Fibroblast of skin of right quadriceps (primary cell): ENCODE data around the gene CRLF1.

Source experiments
- DNase-seq: peaks from one replicate; pipeline ENCODE4 v3.0.0-alpha.2; 2013

The CRLF1 gene

DNA sequence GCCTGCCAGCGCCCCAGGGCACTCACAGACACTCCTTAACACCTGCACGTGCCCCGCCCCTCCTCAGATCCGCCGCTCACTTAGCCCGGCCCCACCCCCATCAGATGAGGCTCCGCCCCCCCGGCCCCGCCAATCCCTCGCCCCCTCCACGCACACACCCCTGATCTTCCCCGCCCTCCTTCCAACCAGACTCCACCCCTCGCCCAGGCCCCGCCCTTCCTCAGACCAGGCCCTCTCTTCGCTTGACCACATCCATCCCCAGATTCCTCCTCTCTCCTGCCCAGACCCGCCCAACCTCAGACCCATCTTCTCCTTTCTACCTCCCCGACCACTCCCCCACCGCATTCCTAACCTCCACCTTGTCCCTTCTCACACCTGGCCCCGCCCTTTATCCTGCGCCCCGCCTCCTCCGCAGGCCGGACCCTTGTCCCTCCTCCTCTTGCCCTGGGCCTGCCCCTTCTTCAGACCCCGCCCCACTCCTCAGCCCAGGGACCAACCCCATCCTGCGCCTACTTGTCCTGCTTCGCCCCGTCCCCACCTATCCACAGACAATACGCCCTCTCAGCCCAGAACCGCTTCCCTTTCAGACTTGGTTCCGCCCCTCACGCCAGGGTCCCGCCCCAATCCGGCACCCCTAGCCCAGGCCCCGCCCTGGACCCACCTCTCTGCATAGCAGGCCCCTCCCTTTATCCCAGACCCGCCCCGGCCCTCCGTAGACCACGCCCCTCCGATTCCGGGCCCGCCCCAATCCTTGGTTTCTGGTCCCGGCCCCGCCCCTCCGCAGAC lies 29.8 kb upstream of the CRLF1 start:
- peak; percentile 95 for DNase-seq

DNA sequence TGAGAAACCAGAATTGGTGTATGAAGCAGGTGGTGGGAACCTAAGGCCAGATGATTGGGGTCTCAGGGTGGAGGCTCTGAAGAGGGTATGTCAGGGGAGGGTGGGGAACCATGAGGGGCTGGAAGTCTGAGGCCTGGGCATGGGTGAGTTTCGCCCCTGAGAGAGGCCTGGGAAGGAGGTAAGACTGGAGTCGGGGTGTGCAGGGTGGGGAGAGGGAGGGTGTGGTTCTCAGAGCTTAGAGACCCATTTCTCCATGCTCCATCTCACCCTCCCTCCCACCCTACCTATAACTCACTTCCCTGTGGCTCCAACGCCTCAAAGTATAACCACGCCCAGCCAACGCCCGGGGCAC lies 29.2 kb upstream of the CRLF1 start:
- no peak for DNase-seq

- DNase-seq, result no peak
Observed at GRCh38 chr19:18634612-18635297, 28.2 kb upstream of the CRLF1 start.

GRCh38 chr19:18633321-18633720 lies 26.7 kb upstream of the CRLF1 start:
- DNase-seq, result no peak

DNA sequence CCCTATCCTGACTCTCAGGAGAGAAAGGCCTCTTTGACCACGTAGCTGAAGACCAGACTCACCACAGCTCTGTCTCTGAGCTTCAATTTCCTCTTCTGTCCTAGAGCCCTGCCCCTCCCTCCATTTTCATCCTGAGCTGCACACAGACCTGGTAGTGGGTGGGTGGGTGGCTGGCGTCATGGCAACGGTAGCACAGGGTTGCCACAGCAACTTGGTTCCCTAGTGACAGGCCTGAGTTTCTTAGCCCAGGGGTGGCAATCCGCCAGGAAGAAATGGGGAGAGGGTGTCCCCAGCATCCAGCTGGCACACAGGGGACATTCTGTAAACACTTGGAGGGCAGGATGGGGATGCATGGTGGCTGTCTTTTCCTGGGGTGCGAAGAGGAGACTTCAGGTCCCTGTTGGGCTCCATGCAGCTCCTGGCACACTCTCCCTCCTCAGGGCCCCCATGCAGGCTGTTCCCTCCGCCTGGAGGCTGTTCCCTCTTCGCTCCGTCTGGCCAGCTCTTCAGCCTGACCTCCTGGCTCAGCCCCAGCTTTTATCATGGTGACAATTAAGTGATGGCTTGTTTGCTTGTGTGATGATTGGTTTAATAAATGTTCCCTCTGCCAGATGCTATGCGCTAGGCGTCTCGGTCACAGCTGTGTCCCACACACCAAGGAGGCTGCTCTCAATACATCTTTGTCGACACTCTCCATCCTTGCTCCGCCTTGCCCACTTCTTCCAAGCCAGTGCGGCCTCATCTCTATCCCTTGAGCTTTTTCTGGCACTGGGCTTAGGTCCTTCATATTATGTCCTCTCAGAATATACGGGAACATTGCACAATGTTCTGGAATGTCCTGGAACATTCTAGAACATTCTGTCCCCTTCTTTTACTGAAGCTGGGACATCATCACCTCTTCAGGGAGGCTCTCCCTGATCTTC lies 22.8 kb upstream of the CRLF1 start:
- no peak for DNase-seq

DNA sequence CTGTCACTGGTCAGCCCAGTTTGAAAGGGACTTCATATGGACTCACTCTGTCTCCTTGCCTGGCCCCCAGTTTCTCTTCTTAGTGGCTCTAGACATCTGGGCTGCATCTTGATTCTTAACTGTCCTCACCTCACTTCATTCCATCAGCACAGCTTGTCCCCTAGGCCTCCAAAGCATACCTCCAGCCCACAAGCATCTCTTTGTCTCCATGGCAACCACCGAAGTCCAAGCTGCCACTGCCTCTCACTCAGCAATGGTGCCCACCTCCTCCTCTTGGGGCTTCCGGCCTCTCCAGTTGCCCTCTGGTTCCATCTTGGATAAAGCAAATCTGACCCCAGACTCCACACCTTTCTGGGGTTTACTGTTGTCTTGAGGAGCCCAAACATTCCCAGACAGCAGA lies 20.3 kb upstream of the CRLF1 start:
- no peak for DNase-seq

GRCh38 chr19:18620902-18621301 lies 14.3 kb upstream of the CRLF1 start:
- DNase-seq, result no peak

- DNase-seq, result no peak
Observed at GRCh38 chr19:18620311-18620710, 13.7 kb upstream of the CRLF1 start.

DNA sequence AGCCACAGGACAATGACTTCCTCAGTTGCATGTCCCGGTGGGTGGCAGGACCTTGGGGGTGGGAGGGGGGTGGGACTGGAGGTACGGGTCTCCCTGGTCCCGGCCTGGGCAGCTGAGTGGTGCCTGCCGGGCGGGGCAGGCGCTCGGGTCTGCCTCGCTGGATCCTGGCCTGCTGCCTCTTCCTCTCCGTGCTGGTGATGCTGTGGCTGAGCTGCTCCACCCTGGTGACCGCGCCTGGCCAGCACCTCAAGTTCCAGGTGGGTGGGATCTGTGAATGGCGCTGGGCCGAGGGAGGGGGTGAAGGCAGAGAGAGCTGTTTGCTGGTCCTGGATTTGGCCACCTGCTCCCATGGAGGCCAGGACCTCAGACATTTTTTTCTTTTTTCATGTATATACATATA lies 11.6 kb upstream of the CRLF1 start:
- DNase-seq, result no peak

DNA sequence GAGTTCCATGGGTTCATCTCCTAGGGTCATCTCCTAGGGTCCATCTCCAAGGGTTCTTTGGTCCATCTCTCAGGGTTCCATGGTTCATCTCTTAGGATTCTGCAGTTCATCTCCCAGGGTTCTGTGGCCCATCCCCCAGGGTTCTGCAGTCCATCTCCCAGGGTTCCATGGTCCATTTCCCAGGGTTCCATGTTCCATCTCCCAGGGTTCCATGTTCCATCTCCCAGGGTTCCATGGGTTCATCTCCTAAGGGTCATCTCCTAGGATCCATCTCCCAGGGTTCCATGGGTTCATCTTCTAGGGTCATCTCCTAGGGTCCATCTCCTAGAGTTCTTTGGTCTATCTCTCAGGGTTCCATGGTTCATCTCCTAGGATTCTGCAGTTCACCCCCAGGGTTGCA lies 11.0 kb upstream of the CRLF1 start:
- no peak for DNase-seq

GRCh38 chr19:18616023-18616422 lies 9.4 kb upstream of the CRLF1 start:
- no peak for DNase-seq

DNA sequence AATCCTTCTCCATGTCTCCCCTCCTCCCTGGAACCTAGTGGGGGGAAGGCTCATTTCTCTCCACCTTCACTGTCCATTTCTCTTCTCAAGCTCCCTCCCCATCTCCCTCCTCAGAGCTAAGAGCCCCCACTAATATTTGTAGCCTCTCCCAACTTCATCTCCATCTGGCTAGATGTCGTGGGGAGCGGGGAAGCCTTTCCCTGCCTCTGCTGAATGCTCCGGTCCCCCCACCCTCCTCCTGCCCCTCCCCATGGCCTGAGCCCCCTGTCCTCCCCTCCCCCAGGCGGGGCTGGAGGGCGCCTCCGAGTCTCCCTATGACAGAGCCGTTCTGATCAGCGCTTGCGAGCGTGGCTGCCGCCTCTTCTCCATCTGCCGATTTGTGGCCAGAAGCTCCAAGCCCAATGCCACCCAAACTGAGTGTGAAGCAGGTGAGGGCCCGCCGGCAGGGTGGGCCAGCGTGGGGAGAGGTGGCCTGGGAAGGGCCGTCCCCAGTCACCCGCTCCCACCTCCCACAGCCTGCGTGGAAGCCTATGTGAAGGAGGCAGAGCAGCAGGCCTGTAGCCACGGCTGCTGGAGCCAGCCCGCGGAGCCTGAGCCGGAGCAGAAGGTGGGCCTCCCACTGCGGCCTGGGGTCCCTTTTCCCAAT lies 7.1 kb upstream of the CRLF1 start:
- DNase-seq, result no peak

DNA sequence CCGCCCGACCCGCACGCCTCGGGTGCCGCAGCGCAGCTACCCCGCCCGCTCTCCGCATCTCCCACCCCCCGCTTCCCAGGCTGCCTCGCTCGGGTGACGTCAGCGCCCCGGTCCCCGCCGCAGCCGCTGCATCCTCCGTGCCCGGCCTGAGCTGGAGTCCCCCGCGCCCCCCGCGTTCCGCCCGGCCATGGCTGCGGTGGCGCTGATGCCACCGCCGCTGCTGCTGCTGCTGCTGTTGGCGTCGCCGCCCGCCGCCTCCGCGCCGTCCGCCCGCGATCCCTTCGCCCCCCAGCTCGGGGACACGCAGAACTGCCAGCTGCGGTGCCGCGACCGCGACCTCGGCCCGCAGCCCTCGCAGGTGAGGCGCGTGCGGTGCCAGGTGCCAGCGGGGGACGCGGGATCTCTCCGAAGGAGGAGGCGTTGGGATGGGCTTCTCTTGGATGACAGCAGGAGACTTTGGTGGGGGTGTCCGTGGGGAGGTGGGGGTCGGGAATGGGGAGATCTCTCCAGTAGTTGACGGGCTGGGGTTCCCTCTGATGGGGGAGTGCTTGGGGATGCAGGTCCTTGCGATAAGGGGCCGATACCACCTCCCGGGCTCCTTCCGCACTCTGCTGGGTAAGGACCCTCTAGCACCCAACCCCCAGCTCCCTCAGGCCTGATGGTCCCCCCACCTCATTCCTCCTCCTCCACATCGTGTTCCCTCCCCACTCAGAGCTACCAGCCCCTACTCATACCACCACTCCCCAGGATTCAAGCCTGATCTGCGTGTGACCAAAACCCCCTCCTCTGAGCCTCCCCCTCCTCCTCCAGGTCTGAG lies 6.4 kb upstream of the CRLF1 start, which contains the start of gene TMEM59L:
Gene TMEM59L, plus strand, starts transcription at position 99 of the 817 bp plus-strand sequence. Its CDS starts 89 bp downstream, at position 188.
- DNase-seq, result no peak

- no peak for DNase-seq
Observed at GRCh38 chr19:18612051-18612771, 5.6 kb upstream of the CRLF1 start.

- DNase-seq, result no peak
Observed at GRCh38 chr19:18611327-18612050, 4.9 kb upstream of the CRLF1 start.

DNA sequence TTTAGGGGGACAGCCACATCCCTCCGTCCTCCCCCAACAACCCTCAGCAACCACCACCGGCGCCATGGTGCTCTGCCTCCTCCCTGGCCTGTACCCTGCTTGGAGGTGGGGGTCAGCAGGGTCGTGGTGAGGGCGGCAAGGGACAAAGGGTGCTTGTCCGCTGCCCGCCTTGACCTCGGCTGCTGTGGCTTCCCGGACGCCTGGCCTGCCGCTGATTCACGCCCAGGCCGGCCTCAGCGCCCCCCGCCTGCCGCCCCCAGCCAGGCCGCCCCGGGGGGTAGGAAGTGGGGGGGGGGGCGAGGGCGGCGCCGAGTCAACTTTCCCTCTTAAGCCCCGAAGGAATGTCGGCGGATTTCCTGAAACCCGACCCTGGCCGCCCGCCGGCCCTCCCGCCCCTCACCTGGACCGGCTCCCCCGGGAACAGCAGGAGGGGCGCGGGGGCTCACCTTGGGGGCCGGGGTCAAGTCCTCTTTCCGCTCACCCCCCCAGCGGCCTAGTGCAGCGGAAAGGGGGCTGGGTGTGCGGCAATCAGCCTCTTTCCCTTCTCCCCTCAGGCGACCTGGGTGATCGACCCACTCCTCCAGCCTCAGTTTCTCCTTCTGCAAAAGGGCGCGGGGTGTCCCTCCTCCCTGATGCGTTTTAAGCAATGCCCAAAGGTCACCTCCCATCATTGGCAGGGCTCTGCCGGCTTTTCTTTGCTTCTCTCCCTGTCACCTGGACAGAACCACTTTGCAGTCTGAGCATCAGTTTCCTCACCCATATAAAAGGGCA lies 4.1 kb upstream of the CRLF1 start:
- DNase-seq, result no peak

- DNase-seq, result no peak
Observed at GRCh38 chr19:18610245-18610555, 3.6 kb upstream of the CRLF1 start.

DNA sequence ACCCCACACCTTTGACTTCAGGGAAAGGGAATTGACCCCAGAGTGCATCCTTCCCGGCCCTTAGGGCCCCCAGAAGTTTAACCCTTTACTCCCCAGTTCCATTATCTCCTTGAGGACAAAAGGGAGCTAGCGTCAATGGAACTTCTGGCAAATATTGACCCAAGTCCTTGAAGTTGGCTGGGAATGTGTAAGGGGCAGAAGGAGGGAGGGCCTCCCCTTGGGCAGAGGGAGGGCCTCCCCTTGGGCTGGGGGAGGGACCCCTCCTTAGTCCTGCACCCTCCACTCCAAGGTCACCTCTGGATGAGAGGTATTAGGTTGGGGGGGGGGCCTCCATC lies 3.1 kb upstream of the CRLF1 start:
- DNase-seq, result no peak

DNA sequence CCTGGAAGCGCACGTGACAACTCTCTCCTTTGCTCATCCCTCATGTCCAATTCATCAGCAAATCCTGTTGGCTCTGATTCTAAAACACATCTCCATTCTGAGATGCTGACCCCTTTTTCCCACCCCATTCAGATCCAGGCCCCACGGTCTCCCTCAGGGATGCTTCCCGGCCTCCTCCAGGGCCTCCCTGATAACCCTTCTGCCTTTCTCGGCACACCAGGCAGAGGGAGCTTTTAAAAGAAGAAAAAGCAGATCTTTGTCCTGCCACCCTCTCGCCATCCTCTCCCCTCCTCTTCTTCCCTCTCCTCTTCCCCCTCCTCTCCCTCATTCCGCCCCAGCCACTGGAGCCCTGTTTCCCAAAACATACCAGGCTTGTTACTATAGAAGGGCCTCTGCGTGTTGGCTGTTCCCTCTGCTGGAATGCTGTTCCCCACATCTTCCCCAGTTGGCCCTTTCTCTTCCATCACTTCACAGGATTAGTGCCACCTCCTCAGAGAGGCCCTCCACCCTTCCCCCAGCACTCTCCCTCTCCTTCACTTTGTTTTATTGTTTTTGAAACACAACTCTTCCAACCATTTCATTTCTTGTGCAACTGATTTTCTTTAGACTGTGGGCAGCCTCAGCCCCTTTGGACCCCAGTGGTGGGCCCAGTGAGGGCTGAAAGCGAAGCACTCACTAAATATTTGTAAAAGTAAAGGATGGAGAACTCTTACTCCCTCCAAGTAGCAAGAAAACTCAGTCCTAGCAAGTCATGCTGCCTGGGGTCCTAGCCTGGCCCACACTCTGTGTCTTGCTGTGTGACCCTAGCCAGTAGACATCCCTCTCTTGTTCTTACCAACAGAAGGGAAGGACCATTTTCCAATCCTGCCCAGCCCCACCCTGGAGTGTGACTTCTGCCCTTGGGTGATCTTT lies 2.5 kb upstream of the CRLF1 start:
- DNase-seq, result no peak
